ENCODE data around the gene FOXP1. TPM values are rescaled to one million over a fixed set of nuclear protein-coding genes. Genes with fewer than 3 reads are reported as not detected.

The FOXP1 gene
- polyA plus RNA-seq, 4 donors: 31.3 to 39.3 (median 33.6) TPM

DNA sequence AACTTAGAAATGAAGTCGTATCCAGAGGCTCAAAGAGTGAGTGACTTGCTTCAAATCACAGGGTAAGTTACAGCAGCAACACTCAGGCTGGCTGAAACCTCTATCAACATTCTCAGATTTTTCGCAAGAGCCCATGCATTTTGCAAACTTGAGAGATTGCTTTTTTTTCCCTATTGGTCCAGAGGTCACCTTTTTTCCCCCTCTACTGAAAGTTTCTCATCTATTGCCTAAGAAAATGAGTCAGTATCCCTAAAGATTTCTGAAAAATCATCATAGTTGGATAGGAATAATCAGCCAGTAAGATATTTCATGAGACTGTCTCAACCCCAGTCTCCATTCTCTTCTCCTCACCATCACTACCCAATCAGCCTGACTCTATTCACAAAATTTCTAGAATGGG, 410.6 kb downstream of the FOXP1 start:
- DNase-seq (ENCODE audit: low read depth in 4 of 4, low spot score in 3 of 4): no peak

DNA sequence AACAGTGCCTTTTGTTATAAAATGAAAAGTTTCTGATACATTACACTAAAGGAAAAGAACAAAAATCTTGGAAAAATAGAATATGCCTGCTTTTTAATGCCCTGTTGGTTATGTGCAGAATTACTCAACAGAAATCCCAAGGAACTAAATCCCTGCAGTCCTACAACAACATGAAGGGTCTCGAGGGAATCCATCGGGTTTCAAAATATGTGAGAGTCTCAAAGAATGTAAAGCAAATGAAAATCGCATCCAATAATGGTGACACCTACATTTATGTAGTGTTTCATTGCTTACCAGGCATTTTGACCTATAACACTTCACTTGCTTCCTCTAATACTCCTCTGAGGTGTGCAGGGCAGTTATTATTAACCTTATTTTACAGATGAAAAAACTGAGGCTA, 411.3 kb downstream of the FOXP1 start:
- no peak for DNase-seq (ENCODE audit: low read depth in 4 of 4, low spot score in 3 of 4)

DNA sequence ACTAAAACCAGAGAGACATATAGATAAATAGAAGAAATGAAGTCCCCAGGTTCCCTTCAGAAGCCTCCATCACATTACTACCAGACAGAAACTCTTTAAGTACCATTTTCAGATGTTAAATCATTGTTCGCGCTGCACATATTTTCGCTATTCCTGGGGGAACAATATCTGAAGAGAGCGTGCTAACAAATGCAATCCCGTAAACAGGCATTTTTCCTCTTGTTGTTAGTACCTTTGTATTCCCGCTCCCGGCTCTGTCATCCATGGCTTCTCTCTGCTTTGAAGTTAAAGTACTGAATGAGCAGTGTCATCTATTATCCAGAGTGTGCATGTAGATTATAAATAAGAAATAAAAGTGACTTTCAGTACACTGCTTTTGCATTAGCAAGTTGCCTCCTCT, 412.3 kb downstream of the FOXP1 start:
- DNase-seq (ENCODE audit: low read depth in 4 of 4, low spot score in 3 of 4): no peak

DNA sequence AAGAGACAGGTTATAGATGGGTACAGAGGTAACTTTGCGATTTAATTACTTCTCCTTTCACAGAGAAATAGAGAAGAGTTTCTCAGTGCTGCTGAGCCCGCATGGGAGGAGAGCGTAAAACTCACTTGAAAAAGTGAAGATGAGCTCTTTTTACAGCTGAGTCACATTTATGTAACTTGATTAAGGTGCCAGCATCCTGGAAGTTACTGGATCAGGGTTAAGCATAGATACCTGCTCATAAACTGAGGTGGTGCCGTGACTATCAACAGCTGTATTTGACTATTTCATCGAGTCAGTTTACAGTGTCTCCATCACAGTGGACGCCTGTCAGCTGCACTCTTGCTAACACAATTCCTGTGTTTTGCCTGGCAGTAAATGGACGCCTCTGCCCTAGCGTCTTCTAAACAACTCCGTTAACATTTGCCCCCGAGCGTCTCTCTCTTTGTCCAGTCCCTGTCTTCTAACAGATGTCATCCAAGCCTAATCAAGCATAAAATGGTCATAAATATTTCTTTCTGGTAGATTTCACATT, 414.6 kb downstream of the FOXP1 start:
- DNase-seq (ENCODE audit: low read depth in 4 of 4, low spot score in 3 of 4): no peak

DNA sequence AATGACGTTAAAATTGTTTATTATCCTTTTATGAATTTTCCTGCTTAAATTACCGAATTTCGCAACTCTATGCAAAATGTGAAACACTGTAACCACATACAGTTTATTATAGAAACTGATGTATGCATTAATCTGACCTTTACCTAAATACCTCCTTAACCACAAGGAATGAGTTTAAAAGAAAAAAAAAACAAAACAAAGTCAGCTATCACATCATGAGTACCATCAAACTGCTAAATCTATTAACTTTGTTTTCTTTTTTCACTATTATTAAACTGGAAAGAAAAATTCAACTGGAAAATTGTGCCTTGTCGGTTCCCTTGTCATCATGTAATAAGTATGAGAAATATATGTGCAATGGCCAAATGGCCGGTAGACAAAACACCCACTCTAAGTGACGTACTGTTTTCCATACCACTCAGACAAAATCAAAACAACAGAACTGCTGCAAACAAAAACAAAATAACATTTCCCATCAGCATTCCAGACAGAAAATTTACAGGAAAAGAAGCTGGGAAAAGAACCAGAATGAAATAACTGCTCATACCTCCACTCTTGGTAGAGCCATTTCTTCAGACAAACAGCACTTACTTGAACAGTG, 415.3 kb downstream of the FOXP1 start:
- DNase-seq (ENCODE audit: low read depth in 4 of 4, low spot score in 3 of 4): no peak

DNA sequence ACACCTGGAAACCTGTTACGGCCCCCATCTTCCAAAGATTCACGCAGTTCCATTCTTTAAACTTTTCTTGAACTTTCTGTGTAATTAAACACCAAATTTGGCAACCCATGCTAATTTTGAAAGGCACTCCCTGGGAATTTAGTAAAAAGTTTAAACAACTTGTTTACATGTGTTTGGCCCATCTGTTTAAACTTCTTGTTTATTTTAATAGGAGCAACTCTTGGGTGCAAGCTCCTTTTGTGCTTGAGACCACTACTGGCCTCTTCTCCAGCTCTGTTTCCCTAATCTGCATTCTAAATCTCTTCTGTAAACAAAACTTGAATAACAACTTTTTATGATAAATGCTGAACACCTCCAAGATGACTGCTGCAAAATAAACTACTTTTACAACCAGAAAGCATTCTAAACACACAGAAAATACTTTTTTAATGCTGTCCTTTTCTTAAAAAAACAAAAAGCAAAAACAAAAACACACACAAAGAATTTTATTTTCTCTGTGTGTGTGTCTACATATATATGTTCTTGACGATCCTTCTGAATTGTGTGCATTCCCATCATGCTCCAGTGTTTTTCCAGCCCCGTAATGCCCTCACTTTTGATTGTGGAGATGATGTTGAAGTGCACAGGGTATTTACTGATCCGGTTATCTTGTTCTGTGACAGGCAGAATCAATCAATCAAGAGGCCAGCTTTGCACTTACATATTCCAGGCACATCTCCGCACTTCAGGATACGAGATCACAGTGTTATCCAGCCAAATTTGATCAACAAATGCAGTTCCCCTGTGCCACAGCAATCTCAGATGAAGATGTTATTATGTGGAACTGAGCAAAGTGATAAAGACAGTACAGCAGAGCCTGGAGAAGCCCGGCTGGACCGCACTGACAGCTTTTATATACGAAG, 416.9 kb downstream of the FOXP1 start:
- no peak for DNase-seq (ENCODE audit: low read depth in 4 of 4, low spot score in 3 of 4)

DNA sequence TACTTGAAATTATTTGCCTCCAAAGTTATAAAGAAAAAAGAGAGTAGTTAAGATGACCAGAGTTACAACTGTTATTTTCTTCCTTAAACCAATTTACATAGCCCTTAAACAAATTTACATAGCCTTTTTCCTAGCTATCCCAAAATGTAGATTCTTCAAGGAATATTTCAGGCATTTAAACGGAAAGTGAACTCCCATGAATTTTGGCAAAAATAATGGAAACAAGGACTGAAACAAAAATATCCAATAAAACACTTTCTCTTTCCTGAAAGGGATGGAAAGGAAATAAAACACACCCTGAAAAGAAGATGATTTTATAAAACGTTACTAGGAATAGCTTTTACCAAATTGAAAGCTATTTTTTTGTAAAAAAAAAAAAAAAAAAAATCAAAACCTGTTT, 418.6 kb downstream of the FOXP1 start:
- no peak for DNase-seq (ENCODE audit: low read depth in 4 of 4, low spot score in 3 of 4)

DNA sequence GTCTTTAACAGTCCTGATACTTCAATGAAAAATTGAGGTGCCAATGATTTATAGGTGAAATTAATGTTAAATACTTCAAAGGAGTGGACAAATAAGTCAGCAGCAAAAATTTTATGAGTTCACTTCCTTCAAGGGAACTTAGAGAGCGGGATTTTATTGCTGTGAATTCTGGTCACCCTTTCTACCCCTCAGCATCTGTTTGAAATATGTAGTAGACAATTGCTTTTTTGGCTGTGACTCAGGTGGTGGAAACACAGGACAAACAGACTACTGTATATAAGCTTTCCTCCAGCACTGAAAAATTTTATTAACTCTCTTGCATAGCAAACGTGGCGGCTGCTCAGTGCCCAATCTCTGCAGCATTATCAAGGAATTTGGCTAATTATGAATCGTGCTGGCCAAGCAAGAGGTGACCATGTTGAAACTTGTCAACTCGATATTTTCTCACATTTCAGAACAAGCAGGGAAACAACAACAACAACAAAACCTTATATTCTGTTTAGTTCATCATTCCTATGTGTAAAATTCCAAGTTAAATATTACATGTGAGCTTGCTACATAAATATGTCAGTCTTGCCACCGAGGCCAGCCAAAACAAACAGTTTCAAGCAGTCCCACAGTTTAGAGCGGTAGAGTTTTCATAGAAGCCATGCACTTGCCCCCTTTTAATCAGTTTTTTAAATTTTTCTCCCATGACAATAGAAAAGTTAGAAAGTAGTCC, 420.2 kb downstream of the FOXP1 start:
- no peak for DNase-seq (ENCODE audit: low read depth in 4 of 4, low spot score in 3 of 4)

DNA sequence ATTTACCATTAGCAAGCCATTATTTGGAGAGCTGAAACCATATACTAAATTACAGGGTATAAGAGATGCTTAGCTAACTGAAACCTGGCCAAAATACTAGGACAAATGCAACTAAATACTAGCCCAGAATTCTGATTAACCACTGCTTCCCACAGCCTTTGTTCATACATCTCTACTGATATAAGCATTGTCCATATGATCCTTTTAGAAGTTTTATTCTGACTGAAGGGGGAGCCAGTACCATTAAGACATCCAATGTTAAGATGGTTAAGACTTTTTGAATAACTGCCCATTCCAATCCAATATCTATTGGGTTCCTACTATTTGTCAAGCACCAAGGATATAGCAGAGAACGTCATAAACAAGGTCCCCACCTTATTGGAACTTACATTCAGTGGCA, 421.3 kb downstream of the FOXP1 start:
- DNase-seq (ENCODE audit: low read depth in 4 of 4, low spot score in 3 of 4): no peak

DNA sequence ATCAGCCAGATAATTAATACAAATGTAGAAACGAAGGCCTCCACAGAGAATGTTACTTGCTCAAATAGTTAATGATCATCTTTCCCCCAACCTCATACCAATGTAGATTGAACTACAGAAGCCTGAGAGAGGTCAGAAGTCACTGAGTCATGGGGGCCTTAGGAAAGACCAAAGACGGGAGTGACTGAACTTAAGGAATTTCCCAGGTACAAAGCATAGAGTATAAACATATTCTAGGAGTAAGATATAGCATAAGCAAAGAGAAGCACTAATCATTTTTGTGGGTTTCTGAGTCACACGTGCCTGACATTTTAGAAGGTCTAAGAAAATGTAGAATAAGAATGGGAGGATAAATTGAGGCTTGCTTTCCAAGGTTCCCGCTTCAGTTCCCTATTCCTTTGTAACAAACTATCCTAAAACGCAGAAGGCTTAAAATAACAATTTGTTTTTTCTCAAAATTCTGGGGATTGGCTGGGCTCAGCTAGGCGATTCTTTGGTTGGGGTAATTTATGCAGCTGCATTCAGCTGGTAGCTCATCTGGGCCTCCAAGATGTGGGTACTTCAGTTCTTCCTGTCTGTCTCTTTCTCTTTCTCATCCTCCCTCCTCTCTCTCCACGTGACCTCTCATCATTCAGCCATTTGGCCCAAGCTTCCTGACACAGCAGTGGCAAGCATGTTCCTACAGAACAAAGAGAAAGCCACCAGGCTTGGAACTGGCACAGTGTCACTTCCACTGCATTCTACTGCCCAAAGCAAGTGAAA, 422.6 kb downstream of the FOXP1 start:
- no peak for DNase-seq (ENCODE audit: low read depth in 4 of 4, low spot score in 3 of 4)

DNA sequence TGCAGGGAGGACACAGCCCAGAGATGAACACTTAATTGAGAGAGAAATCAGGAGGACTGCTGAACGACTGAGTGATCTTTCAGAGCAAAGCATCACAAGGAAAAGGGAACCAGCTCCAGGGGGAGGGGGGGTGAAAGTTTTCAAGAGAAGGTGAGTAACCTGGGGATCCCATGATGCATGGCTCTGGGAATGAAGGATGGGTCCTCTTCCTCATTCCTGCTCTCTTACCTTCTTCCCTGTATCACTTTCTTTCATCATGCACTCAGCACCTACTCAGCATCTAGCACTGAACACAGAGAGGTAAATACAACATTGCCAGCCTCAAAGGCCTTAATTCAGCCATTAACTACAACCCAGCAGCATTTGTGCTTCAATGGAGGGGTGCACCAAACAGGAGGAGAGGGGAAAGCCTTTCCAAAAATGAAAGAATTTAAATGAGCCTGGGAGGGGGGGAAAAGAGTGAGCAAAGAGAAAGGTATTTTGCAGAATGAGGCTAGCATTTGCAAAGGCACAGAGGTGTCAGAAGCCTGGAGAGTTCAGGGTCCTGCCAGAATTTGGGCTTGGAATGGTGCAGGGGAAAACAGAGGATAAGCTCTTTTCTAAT, 427.4 kb downstream of the FOXP1 start:
- DNase-seq (ENCODE audit: low read depth in 4 of 4, low spot score in 3 of 4): no peak

DNA sequence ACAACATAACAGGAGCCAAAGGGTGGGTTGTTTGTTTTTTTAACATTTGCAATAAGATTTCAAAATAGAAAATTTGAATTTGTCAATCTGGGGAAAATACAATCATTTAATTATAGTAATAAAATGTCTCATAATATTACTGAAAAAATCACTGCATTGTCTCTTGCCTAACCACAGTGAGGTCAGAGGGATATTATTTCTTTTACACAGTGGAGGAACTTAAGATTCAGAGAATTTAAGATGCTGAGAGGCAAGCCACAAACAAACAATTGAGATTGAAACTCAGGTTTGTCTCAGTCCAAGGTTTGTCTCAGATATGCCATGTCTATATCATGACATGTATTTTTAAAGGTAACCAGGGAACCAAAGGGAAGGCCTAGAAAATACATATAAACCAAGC, 428.7 kb downstream of the FOXP1 start:
- DNase-seq (ENCODE audit: low read depth in 4 of 4, low spot score in 3 of 4): no peak

DNA sequence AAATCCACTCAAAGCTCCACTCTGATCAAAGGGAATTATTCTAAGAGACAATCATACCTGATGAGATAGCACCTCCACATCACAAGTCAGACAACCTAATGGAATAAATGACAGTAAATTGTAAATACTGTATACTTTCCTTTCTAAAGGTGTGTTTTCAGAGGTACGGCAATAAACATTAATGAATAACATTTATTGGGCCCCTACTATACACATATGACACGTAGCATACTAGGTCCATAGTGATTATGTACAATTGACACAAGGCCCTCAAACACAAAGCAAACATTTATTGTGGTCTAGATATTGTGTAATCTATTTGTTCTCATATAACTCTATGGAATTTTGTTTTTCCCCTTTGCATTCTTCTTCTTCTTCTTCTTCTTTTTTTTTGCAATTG, 429.8 kb downstream of the FOXP1 start:
- no peak for DNase-seq (ENCODE audit: low read depth in 4 of 4, low spot score in 3 of 4)

DNA sequence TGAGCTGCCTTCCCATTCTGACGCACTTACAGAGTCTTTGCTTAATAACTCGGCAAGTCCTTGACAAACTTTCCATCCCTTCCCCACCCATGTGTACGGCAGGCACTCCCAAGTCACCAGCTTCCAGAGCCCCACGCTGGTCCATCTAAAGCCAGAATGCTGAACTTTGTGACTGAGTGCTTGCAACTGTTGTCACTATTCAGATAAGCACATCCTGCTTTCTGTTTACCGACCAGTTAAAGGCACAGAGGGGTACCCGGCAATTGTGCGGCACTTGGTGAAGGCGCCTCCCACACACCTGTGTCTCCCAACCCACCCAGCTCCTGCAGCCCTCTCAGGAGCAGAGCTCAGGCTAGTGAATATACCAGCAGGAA, 430.6 kb downstream of the FOXP1 start:
- DNase-seq (ENCODE audit: low read depth in 4 of 4, low spot score in 3 of 4): no peak

DNA sequence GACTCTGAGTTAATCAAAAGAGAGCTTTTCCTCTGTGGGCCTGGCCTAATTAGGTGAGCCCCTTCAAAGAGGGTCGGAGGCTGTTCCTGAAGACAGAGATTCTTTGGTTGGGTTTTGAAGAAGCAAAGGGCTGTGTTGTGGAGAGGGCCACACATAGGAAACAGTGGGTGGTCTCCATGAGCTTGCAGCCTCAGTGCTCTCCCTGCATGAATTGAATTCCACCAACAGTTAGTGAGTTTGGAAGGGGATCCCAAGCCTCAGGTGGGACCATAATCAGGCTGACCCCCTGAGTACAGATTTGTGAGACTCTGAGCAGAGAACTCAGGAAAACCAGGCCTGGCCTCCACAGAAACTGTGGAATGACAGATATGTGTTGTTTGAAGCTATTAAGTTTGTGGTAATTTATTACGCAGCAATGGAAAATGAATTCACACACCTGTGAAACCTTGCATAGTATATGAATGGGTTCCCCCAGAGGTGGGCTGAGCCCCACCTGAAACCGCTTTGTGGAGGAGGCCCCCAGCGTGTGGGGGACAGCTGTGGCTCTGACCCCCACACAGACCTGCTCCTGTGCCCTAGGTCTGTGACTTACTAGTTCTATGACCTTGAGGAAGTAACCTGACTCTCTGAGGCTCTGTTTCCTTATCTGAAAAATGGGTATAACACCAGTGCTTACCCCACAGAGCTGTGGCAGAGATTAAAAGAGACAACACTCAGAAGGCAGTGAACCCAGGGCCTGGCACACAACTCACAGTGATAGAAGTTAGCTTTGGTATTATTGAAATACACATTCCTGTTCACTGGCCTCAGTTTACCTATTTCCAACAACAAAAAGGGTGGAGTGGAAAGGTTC, 431.3 kb downstream of the FOXP1 start:
- DNase-seq (ENCODE audit: low read depth in 4 of 4, low spot score in 3 of 4): no peak

DNA sequence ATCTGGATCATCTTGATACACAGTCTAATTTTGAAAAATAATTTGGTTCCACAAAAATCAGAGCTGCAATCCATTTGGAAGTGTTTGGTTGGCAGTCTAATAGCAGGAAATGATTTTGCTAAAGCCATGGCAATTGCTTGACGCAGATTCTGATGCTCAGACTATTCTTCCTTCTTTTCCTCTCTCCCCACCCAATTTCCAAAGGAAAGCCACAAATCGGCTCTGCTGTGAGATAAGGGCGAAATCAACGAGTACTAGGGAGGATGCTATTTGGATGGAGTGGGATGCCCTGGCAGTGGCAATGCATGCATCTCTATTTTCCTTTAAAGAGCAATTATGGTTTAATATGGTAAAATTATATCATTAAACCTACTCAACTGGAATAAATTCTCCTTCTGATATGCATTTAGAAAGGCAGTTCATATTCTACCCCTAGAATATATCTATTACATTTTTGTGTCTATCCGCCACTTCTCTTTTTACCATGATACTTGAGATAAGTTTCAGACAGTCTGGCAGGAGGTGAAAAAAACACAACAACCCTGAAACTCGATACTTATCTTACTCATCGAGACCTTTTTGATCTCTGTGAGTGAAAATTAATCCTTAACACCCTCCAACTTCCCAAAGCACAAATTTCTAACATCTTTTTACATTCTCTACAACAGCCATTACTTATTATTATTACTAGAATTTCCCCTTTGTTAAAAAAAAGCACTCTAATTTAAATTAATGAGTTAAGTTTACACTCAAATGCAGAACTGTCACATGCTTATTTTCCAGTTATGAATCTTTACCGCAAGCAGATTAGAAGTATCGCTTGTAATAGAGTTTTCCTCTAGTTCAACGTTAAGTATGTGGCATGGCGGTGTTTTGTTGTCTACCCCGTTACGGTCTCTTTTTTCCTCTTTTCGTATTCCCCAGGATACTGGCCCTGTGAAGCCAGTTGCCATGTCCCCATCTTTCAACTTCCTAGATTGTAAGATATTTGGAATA, 433.3 kb downstream of the FOXP1 start:
- DNase-seq (ENCODE audit: low read depth in 4 of 4, low spot score in 3 of 4): no peak

DNA sequence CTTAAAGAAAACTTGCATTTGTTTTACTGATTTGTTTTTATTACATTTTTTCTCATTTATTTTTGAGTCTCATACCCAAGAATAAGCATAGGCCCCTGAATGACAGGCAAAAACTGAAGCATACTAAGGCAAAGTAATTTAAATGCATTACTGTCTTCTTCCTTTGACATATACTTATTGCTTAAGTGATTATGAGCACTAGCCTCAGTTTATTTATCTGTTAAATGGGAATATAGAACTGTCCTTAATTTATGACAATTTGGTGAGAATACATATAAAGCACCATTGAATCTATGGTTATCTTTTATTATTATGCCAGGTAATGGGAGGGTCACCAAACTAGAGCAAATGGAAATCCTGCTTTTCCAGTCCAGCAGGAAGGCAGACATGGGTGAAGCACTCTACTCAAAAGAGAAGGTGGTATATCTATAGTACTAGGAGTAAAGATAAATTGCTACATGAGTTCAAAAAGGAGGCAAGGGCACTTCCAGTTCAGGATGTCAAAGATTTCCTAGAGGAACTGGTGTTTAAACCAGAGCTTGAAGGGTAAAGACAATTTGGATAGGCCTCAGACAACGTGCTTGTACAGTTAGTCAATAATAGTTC, 435.0 kb downstream of the FOXP1 start:
- no peak for DNase-seq (ENCODE audit: low read depth in 4 of 4, low spot score in 3 of 4)

DNA sequence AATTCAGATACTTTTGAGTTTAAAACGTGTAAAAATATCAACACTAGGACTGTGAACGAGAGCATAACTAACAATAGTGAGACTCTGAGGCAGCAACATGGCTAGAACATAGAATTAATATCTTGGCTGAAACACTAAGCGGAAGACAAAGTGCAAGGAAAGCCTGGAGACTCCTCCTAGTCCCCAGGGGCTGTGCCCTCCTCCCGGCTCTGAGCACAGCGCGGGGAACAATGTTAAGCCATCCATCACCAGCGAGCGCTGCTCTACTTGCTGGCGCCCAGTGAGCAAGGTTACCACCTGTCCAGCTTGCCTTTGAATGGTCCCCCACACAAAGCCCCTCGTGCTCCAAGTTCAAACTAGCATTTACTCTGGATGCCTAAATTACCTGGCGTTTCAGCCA, 436.9 kb downstream of the FOXP1 start:
- no peak for DNase-seq (ENCODE audit: low read depth in 4 of 4, low spot score in 3 of 4)
